Measurements from ENCODE around the gene ARL15. TPM values are rescaled to one million over a fixed set of nuclear protein-coding genes. Genes with fewer than 3 reads are reported as not detected.
A peak's percentile ranks its signal among the peaks of the same experiment; 100 is the strongest.

The ARL15 gene
- polyA plus RNA-seq, 1 of the 3 experiments (the other 2 are of a cell fraction), result 6.4 TPM

DNA sequence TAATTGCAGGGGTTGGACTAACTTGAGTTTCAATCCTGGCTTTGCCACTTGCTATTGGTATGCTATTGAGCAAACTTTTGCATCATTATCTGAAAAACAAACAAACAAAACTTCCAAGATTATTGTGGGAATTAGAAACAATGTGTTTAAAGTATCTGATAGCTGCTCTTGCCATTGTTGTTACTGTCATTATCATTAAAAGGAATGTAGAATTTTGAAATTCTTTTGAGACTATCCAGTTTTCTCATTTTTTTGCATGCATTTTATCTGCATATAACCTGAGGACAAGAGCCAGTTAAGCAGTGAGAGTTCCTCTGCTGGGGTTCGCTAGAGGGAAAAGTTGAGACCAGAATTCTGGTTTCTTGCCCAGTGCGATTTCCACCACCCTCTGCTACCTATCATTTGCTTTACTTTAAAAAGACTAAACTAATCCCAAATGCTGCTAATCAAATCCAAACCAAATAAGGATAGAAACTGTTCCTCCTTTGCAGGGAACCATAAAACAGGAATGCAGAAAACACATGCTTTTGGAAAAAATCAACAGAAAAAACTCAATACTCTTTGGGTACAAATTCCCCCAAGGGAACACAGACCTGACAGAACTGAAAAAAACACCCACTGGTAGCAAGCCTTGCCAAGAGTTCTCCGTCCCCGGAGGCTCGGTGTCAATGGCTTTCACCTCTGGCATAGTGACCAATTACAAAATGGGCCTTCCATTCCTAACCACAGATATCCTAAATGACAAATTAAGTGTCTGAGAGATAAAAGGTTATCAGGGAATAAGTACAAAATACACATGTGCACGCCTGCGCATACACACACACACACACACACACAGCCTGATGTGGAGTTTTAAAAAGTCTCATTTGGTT is 373.7 kb downstream of the ARL15 start:
- CTCF ChIA-PET, result no interaction called here
- no peak overlapping the region for H3K4me2 ChIP-seq
- H3K9me2 ChIP-seq, result no peaks in the 10 kb centered on the region; the same call in 1 of the 2 replicates
- 77% methylated on average over 7 of the region's 7 CpGs for WGBS (ENCODE audit: low lambda C conversion rate)
- H3K4me3 ChIP-seq (ENCODE audit: low read depth in 2 of 2, low read length in 1 of 2), result no peak overlapping the region
- no peaks in the 10 kb centered on the region for H3K27me3 ChIP-seq (ENCODE audit: insufficient read depth)
- peaks cover 8% of the 10 kb centered on the region for H3F3A ChIP-seq (replicated peaks; ENCODE audit: insufficient read depth)
- H3K4me1 ChIP-seq (ENCODE audit: control insufficient read depth in 1 of 2, insufficient read depth in 2 of 2, low read depth in 1 of 2, low read length in 1 of 2), result peaks cover 3 to 19% of the 10 kb centered on the region in 2 experiments; a peak in 3 of 4 replicates
- no peak overlapping the region for H3K9ac ChIP-seq
- H3K27ac ChIP-seq (ENCODE audit: low read depth in 2 of 2, low read length in 1 of 2), result no peak overlapping the region
- peak; percentile 9 for DNase-seq
- H3K9me3 ChIP-seq, result no peaks in the 10 kb centered on the region
- TF ChIP-seq GATA2 (CRISPR knock-in tag; IDR thresholded peaks at IDR 0.05) (peak; percentile 63), FOXJ3 (CRISPR knock-in tag; IDR thresholded peaks at IDR 0.05) (no peak)
- no peaks in the 10 kb centered on the region for H4K20me1 ChIP-seq (ENCODE audit: insufficient read depth)
- POLR2A ChIA-PET, result no interaction called here
- H2AFZ ChIP-seq (ENCODE audit: low read depth), result no peak overlapping the region
- H3K79me2 ChIP-seq (ENCODE audit: insufficient read depth), result no peaks in the 10 kb centered on the region
- H3K36me3 ChIP-seq (replicated peaks in 1 of 2; ENCODE audit: control insufficient read depth in 1 of 2, insufficient read depth in 2 of 2, low read length in 1 of 2), result no peaks in the 10 kb centered on the region

DNA sequence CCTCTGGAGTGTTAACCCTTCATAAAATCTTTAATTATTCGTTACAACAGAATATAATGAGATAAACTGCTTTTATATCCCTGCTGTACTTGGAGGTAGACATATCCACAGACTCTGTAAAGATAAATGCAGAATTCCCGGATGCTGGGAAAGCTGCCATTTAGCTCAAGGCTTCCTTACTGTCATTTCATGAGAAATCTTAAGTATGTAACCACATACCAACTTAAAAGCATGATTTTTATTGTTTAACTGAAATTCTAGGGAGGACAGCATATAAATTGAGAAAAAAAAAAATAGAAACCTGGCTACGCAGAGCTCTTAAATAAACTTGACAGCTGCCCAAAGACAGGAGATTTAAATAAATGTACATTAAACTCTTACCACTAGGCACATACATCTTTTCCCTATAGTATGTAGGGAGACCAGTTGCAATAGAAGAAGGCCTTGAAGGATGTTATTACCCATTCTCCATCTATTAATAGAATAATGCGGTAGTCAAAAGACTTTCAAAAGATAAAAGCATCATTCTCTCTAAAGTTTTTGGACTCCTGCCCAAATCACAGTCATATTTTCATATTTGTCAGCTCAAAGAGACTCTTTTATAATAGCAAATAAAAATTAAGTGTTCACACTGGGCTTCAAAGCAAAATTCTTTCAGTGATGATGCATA is 376.1 kb downstream of the ARL15 start:
- Histone ChIP-seq H2AFZ (ENCODE audit: low read depth) (peak overlapping the region; percentile 53; the same call in 1 of the 2 replicates), H3F3A (replicated peaks; ENCODE audit: insufficient read depth) (no peaks in the 10 kb centered on the region), H3K4me3 (ENCODE audit: low read depth in 2 of 2, low read length in 1 of 2) (no peak overlapping the region), H4K20me1 (ENCODE audit: insufficient read depth) (no peaks in the 10 kb centered on the region), H3K4me1 (ENCODE audit: control insufficient read depth in 1 of 2, insufficient read depth in 2 of 2, low read depth in 1 of 2, low read length in 1 of 2) (peaks cover 3 to 14% of the 10 kb centered on the region in 2 experiments; a peak in 3 of 4 replicates), H3K9ac (no peak overlapping the region), H3K27ac (ENCODE audit: low read depth in 2 of 2, low read length in 1 of 2) (peak overlapping the region in 1 of 2 experiments; percentile 33; a peak in 3 of 4 replicates), H3K27me3 (ENCODE audit: insufficient read depth) (no peaks in the 10 kb centered on the region), H3K36me3 (replicated peaks in 1 of 2; ENCODE audit: control insufficient read depth in 1 of 2, insufficient read depth in 2 of 2, low read length in 1 of 2) (no peaks in the 10 kb centered on the region), H3K9me3 (no peaks in the 10 kb centered on the region), H3K79me2 (ENCODE audit: insufficient read depth) (no peaks in the 10 kb centered on the region), H3K4me2 (no peak overlapping the region), H3K9me2 (no peaks in the 10 kb centered on the region)
- POLR2A ChIA-PET, result no interaction called here
- no peak for DNase-seq
- 56% methylated on average over 4 of the region's 4 CpGs for WGBS (ENCODE audit: low lambda C conversion rate)
- CTCF ChIA-PET, result interaction anchor here (1.2 to 1.5 kb wide), 3 partner anchors 16 to 106 kb away, joined by 3 to 4 read pairs (median 3); no protein-coding TSS in a partner anchor
- TF ChIP-seq NFIC (IDR thresholded peaks at IDR 0.05; ENCODE audit: borderline replicate concordance), result peak; percentile 40; the same call in 1 of the 2 replicates
- peak; percentile 26; the same call in 1 of the 2 replicates for TF ChIP-seq TCF12 (IDR thresholded peaks at IDR 0.05)
- TF ChIP-seq JUND (IDR thresholded peaks at IDR 0.05), result no peak
- no peak for TF ChIP-seq FOXJ3 (CRISPR knock-in tag; IDR thresholded peaks at IDR 0.05)
- TF ChIP-seq MEF2A (IDR thresholded peaks at IDR 0.05; ENCODE audit: borderline replicate concordance, low read depth), result peak; percentile 63
- TF ChIP-seq EZH2phosphoT487 (IDR thresholded peaks at IDR 0.05; ENCODE audit: borderline replicate concordance, low read depth), result no peak

DNA sequence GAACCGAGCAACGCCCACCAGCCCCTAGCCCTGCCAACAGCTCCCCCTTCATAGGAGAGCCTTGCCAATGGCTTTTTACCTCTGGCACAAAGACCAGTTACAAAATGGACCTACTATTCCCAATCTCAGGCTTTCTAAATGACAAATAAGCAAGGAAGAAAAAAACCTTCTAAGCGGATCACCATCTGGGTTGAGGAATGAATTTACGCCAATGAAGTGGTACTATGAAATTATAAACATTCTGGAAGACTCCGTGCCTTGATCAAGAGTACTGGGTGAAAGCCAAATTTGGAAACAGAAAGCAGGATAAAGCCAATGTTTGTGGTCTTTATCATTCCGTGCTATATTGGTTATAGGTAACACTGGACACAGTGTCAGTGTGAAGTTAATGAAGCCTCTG is 378.0 kb downstream of the ARL15 start:
- H3K9ac ChIP-seq, result no peak overlapping the region
- H3K9me2 ChIP-seq, result no peaks in the 10 kb centered on the region
- CTCF ChIA-PET, result no interaction called here
- H4K20me1 ChIP-seq (ENCODE audit: insufficient read depth), result no peaks in the 10 kb centered on the region
- H3K79me2 ChIP-seq (ENCODE audit: insufficient read depth), result no peaks in the 10 kb centered on the region
- H3K4me2 ChIP-seq, result no peak overlapping the region
- H3F3A ChIP-seq (replicated peaks; ENCODE audit: insufficient read depth), result no peaks in the 10 kb centered on the region
- H3K27me3 ChIP-seq (ENCODE audit: insufficient read depth), result no peaks in the 10 kb centered on the region
- peaks cover 3 to 14% of the 10 kb centered on the region in 2 experiments; a peak in 3 of 4 replicates for H3K4me1 ChIP-seq (ENCODE audit: control insufficient read depth in 1 of 2, insufficient read depth in 2 of 2, low read depth in 1 of 2, low read length in 1 of 2)
- H2AFZ ChIP-seq (ENCODE audit: low read depth), result no peak overlapping the region
- no peak for DNase-seq
- POLR2A ChIA-PET, result no interaction called here
- WGBS (ENCODE audit: low lambda C conversion rate), result 94% methylated on average over 6 of the region's 6 CpGs
- no peaks in the 10 kb centered on the region for H3K9me3 ChIP-seq
- no peak overlapping the region for H3K27ac ChIP-seq (ENCODE audit: low read depth in 2 of 2, low read length in 1 of 2)
- H3K36me3 ChIP-seq (replicated peaks in 1 of 2; ENCODE audit: control insufficient read depth in 1 of 2, insufficient read depth in 2 of 2, low read length in 1 of 2), result no peaks in the 10 kb centered on the region
- H3K4me3 ChIP-seq (ENCODE audit: low read depth in 2 of 2, low read length in 1 of 2), result no peak overlapping the region
- TF ChIP-seq, protein P1, sequence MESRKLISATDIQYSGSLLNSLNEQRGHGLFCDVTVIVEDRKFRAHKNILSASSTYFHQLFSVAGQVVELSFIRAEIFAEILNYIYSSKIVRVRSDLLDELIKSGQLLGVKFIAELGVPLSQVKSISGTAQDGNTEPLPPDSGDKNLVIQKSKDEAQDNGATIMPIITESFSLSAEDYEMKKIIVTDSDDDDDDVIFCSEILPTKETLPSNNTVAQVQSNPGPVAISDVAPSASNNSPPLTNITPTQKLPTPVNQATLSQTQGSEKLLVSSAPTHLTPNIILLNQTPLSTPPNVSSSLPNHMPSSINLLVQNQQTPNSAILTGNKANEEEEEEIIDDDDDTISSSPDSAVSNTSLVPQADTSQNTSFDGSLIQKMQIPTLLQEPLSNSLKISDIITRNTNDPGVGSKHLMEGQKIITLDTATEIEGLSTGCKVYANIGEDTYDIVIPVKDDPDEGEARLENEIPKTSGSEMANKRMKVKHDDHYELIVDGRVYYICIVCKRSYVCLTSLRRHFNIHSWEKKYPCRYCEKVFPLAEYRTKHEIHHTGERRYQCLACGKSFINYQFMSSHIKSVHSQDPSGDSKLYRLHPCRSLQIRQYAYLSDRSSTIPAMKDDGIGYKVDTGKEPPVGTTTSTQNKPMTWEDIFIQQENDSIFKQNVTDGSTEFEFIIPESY (IDR thresholded peaks at IDR 0.05; ENCODE audit: borderline replicate concordance, low read depth), result no peak
- TF ChIP-seq JUND (IDR thresholded peaks at IDR 0.05) (no peak), TEAD4 (IDR thresholded peaks at IDR 0.05; ENCODE audit: borderline replicate concordance, insufficient read depth) (no peak), FOXJ3 (CRISPR knock-in tag; IDR thresholded peaks at IDR 0.05) (no peak), RXRA (IDR thresholded peaks at IDR 0.05; ENCODE audit: borderline replicate concordance, low read depth) (no peak), SMC3 (IDR thresholded peaks at IDR 0.05; ENCODE audit: low read depth, low read length) (no peak), EP300 (IDR thresholded peaks at IDR 0.05; ENCODE audit: borderline replicate concordance in 1 of 2, low read depth in 1 of 2, low read length in 1 of 2) (no peak), GATA2 (CRISPR knock-in tag; IDR thresholded peaks at IDR 0.05) (no peak), RAD21 (IDR thresholded peaks at IDR 0.05; ENCODE audit: low read length) (no peak), CHD2 (IDR thresholded peaks at IDR 0.05; ENCODE audit: low read length, partially characterized antibody) (no peak)
- TF ChIP-seq, protein P2, sequence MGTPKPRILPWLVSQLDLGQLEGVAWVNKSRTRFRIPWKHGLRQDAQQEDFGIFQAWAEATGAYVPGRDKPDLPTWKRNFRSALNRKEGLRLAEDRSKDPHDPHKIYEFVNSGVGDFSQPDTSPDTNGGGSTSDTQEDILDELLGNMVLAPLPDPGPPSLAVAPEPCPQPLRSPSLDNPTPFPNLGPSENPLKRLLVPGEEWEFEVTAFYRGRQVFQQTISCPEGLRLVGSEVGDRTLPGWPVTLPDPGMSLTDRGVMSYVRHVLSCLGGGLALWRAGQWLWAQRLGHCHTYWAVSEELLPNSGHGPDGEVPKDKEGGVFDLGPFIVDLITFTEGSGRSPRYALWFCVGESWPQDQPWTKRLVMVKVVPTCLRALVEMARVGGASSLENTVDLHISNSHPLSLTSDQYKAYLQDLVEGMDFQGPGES (IDR thresholded peaks at IDR 0.05; ENCODE audit: low read depth, low read length), result no peak
- TF ChIP-seq, protein P3, sequence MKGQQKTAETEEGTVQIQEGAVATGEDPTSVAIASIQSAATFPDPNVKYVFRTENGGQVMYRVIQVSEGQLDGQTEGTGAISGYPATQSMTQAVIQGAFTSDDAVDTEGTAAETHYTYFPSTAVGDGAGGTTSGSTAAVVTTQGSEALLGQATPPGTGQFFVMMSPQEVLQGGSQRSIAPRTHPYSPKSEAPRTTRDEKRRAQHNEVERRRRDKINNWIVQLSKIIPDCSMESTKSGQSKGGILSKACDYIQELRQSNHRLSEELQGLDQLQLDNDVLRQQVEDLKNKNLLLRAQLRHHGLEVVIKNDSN (IDR thresholded peaks at IDR 0.05; ENCODE audit: borderline replicate concordance, low read depth), result no peak

All from SK-N-SH (cell line).